GM10266 (cell line): ENCODE results near the gene NAPG.

Source experiments
- DNase-seq: peaks from one replicate; pipeline ENCODE4 v3.0.0; 2012; ENCODE audit errors: extremely low spot score
- TF ChIP-seq, protein P1 (sequence below): IDR thresholded peaks from 2 replicates; pipeline ENCODE4 v1.5.1; 2012; ENCODE audit warnings: mild to moderate bottlenecking, low read depth; ENCODE audit not compliant: control insufficient read depth, insufficient read depth; ENCODE audit errors: missing control alignments

NAPG gene

DNA sequence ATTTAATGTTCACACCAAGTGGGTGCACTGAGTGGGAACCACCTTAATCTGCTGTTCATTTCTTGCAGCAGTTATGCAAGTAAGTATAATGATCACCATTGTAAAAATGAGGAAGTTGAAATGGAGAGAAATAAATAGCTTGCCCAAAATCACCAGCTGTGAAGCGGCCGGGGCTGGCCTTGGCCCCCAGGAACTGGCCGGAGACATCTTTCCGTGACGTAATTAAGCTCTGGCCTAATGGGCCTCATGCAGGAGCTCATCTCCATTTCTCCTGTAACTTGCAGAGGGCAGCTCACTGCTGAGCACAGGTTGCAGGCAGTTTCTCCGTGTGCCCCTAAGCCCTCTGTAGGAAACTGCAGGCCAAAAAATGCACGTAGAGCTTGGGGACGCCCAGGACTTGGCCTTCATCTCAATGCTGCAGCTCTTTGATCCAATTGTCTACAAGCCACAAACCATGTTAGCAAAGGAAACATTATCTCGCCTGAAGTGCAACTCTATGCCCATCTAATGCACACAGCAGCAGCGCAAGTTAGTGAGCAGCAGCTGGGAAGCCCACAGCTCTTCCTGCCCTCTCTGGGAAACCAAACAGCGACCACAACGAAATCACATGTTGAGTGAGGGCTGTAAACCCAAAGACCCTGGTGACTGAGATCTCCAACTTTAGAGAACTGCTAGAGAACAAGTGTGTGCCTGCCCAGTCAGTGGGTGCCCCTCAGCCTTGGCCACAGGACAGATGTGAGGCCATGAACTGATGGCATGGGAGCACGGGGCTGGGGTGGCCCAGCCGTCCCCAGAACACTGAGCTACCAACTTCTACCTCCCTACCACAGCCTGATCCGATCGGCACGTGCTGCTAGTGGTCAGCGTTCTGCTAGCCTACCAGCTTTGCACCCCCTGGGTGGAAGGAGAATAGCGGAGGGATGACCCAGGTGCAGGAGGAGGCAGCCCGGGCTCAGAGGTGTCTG lies 42.6 kb upstream of the NAPG start:
- DNase-seq, result peak; percentile 69
- TF ChIP-seq, protein P1, sequence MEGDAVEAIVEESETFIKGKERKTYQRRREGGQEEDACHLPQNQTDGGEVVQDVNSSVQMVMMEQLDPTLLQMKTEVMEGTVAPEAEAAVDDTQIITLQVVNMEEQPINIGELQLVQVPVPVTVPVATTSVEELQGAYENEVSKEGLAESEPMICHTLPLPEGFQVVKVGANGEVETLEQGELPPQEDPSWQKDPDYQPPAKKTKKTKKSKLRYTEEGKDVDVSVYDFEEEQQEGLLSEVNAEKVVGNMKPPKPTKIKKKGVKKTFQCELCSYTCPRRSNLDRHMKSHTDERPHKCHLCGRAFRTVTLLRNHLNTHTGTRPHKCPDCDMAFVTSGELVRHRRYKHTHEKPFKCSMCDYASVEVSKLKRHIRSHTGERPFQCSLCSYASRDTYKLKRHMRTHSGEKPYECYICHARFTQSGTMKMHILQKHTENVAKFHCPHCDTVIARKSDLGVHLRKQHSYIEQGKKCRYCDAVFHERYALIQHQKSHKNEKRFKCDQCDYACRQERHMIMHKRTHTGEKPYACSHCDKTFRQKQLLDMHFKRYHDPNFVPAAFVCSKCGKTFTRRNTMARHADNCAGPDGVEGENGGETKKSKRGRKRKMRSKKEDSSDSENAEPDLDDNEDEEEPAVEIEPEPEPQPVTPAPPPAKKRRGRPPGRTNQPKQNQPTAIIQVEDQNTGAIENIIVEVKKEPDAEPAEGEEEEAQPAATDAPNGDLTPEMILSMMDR, result no peak

DNA sequence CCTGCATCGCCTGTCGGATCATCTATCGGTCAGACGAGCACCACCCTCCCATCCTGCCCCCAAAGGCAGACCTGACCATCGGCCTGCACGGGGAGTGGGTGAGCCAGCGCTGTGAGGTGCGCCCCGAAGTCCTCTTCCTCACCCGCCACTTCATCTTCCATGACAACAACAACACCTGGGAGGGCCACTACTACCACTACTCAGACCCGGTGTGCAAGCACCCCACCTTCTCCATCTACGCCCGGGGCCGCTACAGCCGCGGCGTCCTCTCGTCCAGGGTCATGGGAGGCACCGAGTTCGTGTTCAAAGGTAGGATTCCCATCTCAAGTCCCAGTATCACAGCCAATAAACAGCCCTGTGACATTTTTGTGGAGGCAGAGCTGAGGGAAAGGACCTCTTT lies 40.4 kb upstream of the NAPG start:
- no peak for DNase-seq

DNA sequence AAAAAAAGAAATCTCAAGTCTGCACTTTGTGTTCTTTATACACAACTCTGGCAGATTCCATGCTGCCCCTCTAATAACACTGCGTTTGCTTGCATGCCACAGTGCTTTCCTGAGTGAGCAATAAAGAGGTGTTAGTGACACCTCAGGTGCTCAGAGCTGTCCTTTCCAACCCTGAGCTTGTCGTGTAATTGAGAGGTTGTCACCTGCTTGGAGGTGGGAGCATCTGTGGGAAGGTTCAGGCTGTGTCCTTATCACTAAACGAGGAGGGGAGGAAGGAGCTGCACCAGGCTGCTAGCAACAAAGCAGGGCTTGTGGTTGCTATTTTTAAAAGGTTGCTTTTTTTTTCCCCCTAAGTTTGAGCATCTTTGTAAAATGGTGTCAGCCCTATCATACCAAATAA lies 39.5 kb upstream of the NAPG start:
- no peak for DNase-seq
- TF ChIP-seq, protein P1, result no peak

More for the DNA sequence above, 40.4 kb upstream of the NAPG start:
- TF ChIP-seq, protein P1, result no peak

- TF ChIP-seq, protein P1, result no peak
- no peak for DNase-seq
These were observed 38.7 kb upstream of the NAPG start for GRCh38 chr18:10487154-10487553.

GRCh38 chr18:10488017-10488416 lies 37.8 kb upstream of the NAPG start:
- no peak for DNase-seq
- TF ChIP-seq, protein P1, result no peak

- DNase-seq, result peak; percentile 68
- TF ChIP-seq, protein P1, result peak; percentile 70
These were observed 35.2 kb upstream of the NAPG start for GRCh38 chr18:10490401-10491165.
